Pons (tissue), 1 donor: ENCODE results near the gene FAM83G.
"Not testable (repeated sequence)": the region's sequence is repeated elsewhere in the genome, so short reads cannot be mapped to it uniquely, and the experiment has no call there.

Experiments used
- DNase-seq: peaks from one replicate; pipeline ENCODE4 v3.0.0-alpha.2; 2016; ENCODE audit warnings: low spot score

The FAM83G gene

GRCh38 chr17:19004421-19005136, at the start of gene FAM83G:
Gene FAM83G (minus strand): TSS chr17:19004764. CDS start chr17:19004041, 723 bp downstream.
- no peak for DNase-seq

DNA sequence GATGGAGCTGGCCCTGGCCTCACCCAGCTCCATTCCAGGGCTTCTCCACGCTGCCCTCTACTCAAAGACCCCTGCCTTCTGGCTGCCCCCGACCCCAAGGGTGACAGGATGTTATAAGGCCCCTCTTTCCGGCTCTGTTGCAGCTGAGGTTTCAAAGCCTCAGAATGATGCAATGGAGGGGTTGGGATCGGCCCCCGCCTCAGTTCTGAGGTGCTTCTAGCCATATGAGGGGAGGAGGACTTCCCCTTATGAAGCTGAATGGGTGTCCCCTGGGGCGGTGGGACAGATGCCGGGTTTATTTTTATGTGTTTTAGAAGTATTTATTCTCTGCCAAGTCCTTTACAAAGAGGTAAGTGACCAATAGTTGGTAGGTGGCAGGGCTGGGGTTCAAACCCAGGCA, 44.3 kb upstream of the FAM83G start:
- not testable (repeated sequence) for DNase-seq

DNA sequence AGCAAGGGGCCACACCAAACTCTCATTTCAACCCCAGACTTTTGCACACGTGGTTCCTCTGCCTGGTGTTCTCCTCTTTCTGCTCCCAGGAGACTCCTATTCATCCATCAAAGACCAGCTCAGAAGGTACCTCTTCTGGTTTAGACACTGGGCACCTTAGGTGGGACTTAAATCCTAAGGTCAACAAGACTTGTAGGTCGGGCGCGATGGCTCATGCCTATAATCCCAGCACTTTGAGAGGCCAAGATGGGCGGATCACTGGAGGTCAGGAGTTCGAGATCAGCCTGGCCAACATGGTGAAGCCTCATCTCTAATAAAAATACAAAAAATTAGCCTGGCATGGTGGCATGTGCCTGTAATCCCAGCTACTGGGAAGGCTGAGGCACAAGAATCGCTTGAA, 42.9 kb upstream of the FAM83G start:
- not testable (repeated sequence) for DNase-seq

GRCh38 chr17:19046782-19047375, 42.3 kb upstream of the FAM83G start, which contains the start of gene GRAP:
Gene GRAP (minus strand): TSS chr17:19046957. CDS start chr17:19046926, 31 bp downstream.
- not testable (repeated sequence) for DNase-seq

DNA sequence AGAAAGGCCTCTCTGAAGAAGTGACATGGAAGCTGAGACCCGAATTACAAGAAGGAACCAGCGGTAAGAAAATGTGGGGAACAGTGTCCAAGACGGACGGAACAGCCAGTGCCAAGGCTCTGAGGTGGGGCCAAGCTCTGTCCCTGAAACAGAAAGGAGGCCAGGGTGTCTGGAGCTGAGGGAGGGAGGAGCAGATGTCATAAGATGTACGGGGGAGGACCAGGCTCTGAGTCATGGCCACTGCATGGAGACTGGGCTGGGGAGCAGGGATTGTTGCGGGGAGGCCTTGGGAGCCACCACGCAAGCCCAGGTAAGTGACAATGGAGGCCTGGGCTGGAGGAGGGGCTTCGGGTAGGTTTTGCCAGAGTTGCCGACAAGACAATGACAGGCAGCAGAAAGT, 40.1 kb upstream of the FAM83G start:
- DNase-seq: not testable (repeated sequence)

DNA sequence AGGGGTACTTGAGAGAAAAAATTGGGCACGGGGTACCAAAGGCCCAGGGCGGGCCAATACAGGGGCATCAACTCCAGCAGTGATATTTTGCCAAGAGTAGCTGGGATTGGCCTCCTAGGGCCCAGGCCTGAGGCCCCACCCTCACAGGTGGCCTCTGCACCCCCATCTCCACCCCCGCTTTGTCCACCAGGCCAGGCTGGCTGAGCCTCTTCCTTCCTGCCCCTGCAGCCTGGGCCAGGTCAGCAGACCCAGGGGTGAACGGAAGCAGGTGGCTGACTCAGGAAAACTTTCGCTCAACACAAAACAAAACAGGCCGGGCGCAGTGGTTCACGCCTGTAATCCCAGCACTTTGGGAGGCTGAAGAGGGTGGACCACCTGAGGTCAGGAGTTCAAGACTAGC, 38.5 kb upstream of the FAM83G start:
- not testable (repeated sequence) for DNase-seq

GRCh38 chr17:19042369-19042768, 37.8 kb upstream of the FAM83G start:
- DNase-seq: not testable (repeated sequence)

- DNase-seq: not testable (repeated sequence)
These were observed 37.3 kb upstream of the FAM83G start for GRCh38 chr17:19041871-19042270.

- not testable (repeated sequence) for DNase-seq
These were observed 35.8 kb upstream of the FAM83G start for GRCh38 chr17:19040350-19040749.

DNA sequence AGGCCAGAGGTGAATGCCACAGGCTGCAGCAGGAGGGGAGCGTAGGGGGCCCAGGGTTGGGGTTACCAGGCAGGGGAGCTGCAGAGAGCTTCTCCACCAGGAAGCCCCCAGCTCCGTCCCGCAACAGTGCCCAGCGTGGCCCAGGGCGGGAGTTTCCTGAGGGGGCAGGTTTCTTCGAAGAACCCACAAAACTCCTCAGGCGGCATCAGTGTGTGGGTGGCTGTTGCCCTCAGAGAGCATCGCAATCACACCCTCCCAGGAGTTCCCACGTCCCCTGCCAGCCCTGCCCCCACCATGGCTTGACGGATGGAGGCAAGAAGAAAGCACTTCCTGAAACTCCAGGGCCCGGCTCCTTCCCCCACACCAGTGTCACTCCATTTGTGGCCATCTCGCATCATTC, 34.2 kb upstream of the FAM83G start:
- not testable (repeated sequence) for DNase-seq

- DNase-seq: not testable (repeated sequence)
These were observed 33.4 kb upstream of the FAM83G start for GRCh38 chr17:19038007-19038406.

GRCh38 chr17:19037547-19037946, 33.0 kb upstream of the FAM83G start:
- DNase-seq: not testable (repeated sequence)

GRCh38 chr17:19036186-19036585, 31.6 kb upstream of the FAM83G start:
- not testable (repeated sequence) for DNase-seq

GRCh38 chr17:19032377-19032988, 27.9 kb upstream of the FAM83G start:
- not testable (repeated sequence) for DNase-seq

DNA sequence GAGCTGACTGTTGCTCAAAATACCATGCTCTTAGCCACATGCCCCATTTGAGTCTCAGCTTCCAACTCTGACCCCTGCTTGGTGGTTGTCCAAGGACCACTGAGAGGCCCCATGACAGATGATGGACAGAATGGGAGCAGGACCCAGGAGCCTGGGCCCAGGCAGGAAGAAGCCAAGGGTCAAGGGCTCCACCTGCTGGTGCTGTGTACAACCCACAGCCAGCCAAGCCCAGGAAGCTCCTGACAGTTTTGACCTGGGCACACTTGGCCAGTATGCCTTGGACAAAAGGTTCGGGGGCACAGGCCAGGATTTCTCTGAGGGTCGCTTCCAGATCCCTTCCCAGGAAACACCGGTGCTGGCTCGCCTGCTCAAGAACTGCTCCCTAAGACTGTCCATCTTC, 27.2 kb upstream of the FAM83G start:
- not testable (repeated sequence) for DNase-seq

DNA sequence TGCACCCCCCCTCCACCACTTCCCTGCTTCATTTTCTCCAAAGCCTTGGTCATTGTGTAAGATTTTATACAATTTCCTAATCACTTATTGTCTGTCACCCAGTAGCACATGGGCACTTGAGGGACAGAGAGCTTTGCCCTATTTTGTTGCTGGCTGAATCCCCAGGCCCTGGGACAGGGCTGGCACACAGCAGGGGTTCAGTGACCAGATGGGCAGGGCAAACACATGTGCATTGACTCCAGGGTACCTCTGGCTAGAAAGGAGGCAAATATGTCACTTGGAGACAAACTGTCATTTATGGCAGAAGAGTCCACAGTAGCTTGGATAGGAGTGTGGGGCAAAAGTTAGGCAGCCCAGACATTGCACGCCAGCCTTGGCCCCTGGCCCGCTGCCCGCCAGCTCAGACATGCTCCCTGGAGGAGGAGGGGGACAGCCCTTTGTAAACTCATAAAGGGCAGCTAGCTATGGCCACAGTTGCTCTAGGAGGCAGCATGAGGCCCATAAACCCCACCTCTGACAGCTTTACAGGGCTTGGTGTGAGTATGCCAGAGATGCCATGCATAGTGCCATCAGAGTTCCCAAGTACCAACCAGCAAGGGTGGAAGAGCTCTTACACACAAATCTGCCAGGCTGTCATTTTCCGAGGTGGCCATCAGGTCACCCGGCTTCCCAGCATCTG, 26.3 kb upstream of the FAM83G start:
- DNase-seq: not testable (repeated sequence)

DNA sequence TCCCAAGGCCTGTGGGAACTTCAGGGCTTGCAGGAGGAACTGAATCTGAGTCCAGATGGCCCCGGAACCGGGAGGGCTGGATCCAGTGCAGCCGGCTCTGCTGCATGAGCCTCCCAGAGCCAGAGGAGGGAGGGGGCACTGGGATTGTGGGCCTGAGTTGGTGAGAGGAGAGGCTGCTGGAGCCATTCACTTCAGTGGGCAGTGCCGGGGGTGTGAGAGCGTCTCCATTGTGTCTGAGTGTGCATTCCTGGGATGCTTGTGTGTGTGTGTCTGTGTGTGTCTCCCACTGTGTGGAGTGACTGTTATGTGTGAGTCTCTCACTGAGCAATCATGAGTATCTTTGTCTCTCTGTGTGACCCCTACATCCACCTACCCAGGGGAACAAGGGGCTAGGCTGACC, 25.2 kb upstream of the FAM83G start:
- not testable (repeated sequence) for DNase-seq

DNA sequence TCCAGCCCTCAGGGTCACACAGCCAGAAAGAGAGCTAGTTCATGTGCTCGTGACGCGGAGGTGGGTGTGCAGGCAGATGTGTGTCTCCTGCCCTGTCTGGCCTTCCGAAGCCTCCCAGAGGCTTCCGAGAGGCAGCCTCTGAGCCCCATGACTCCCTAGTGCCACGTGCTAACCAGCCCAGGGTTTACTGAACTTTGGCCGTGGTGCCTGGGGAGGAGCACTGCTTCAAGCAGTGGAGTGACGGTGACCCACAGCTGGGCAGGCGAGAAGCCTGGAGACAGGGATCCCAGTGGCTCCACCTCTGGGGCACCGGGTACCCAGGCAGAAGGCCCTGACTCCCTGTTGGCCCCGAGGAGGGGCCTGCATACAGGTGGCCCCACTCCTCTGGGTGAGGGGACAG, 24.1 kb upstream of the FAM83G start:
- DNase-seq: not testable (repeated sequence)

GRCh38 chr17:19024101-19025078, 19.8 kb upstream of the FAM83G start:
- no peak for DNase-seq

DNA sequence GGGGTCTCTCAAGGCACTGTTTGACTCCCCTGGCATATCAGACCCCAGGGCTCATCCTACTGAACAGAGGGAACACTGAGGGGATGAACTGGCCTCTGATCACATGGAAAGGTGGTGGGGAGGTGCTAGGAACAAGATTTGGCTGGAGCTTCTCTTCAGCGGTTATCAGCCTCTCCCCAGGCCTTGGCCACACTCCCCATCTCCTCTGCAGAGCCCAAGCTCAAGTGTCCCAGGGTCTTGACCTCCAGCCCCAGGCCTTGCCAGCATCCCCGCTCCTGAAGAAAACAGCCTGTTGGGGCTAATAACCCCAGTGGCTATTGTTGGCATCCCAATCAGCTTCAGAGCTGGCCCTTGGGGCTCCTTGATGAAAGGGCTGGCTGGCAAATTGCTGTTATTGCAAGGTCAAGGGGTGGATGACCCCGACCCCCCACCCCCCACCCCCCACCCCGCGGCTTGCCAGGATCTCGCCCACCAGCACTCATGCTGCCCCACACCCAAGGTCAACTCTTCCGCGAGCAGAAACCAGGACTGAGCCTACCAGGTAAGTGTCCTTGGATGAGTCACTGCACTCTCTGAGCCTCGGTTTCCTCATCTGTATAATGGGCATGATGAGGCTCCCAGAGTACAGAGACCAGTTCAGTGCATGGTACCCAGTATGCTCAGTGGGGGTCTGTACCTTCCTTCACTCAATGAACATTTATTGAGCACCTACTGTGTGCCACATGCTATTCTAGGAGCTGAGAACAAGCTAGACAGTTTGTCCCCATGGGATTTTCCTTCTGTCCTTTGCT, 18.8 kb upstream of the FAM83G start:
- no peak for DNase-seq
